GM18498 (cell line): ENCODE measurements around the gene PRDX6.
"Not testable (repeated sequence)": the region's sequence is repeated elsewhere in the genome, so short reads cannot be mapped to it uniquely, and the experiment has no call there.

Experiments
- ATAC-seq: cut with Tn5 transposase; IDR thresholded peaks from one replicate; pipeline ENCODE4 v1.9.1; 2021; ENCODE audit warnings: mild to moderate bottlenecking, moderate library complexity; ENCODE audit not compliant: unreplicated experiment

Gene PRDX6

DNA sequence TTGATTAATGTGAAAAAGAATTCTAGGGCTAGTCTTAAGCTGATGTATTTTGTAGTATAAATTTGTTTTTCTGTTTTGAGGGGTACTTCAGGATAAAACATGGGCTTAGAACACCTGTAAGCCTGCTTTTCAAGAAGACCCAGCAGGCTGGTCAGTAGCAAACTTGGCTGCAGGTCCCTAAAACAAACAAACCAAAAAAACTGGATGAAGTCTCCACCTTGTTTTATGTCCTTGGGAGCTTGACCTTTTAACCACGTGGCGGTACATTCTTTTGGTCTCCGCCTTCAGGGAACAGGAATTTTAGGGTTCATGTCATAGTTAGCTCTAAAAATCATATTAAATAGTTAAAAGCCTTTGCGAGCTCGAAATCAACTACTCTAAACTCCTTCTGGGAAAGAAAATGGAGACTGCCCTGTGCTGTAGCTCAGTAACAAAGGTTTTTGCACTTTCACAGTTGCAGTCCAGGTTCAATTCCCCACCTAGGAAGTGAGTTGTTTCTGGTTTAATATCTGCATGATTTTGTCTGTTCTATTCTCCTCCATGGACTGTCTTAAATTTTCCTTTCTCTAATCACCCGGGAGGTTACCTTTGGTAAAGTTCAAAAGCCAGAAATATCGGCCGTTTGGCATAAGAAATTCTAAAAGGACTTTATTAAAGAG, 18.6 kb downstream of the PRDX6 start:
- no peak for ATAC-seq

DNA sequence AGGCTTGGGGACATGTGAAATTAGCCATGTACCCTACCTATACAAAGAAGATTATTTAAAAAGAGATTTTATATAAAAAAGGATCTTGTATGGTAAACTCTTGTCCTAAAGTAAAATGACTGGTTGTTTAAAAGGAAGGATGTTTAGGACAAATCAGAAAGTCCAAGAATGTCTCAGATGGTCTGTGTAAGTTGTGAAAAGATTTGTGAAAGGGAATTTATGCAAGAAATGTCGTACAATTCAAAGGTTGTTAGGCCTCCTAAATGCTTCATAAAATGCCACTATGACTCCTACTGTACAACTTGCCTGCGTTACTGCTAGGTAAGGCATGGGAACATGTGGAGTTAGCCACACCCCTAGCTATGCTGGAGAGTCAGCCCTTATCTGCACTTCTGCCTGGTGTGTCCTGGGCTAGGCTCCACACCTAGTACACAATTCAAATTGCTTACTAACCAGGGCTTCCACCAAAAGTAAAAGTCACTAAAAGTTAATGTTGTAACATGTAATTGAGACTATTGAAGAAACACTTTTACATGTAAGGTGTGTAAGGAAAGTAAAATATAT, 19.7 kb downstream of the PRDX6 start:
- no peak for ATAC-seq

DNA sequence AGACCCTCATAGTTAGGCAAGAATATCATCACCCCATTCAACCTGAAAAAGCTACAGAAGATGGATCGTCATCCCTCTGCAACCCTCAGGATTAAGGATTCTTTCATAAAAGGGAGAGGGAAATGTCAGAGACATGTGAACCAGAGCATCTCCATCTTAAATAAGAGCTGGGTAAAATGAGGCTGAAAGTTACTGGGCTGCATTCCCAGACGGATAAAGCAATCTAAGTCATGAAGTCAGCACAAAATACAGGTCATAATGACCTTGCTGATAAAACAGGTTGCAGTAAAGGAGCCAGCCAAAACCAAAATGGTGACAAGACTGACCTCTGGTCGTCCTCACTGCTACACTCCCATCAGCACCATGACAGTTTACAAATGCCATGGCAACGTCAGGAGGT, 22.6 kb downstream of the PRDX6 start:
- no peak for ATAC-seq

DNA sequence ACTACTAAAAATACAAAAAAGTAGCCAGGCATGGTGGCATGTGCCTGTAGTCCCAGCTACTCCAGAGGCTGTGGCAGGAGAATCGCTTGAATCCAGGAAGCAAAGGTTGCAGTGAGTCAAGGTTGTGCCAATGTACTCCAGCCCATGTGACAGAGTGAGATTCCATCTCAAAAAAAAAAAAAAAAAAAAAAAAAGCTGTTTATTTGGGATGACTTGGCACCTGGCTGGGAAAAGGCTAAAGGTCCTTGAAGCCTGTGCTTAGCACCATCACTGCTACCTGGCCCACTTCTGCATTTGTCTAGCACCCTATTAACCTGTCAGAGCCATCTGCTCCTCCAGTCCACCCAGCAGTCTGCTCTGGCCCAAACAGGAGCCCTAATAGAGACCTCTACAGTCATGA, 25.0 kb downstream of the PRDX6 start:
- no peak for ATAC-seq

DNA sequence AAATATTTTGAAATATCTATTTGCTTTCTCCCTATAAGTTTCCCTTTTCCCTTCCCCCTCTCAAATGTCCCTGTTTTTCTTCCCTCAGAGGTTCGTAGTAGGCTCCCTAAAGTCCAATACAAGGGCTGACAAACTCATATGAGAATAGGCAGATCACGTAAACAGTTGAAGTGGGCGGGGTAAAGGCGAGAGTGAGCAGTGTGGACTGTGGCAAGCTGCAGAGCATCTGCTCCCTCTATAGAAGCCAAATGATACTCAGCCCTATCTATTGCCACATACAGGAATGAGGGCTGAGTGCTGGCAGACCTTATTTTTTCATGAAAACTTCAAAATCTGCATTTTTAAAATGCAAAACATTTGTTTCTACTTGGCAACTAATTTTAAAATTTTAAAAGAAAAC, 26.3 kb downstream of the PRDX6 start:
- no peak for ATAC-seq

DNA sequence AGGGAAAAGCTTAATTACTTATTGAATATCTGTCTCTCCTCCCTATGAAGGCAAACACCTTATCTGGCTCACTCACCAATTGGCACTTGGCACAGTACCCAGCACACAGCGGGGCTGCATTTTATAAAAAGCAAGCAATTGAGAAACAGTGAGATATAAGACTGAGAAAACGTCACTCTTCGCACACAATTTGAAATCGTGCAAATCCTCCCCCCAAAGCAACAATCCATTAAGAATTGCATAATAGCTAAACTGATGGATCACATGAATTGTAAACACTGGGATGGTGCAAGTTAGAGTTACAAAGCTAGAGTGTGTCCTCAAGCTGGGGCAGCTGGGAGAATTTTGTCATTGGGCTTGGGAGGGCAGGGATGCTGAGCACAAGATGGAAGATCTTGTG, 27.1 kb downstream of the PRDX6 start:
- ATAC-seq: no peak

DNA sequence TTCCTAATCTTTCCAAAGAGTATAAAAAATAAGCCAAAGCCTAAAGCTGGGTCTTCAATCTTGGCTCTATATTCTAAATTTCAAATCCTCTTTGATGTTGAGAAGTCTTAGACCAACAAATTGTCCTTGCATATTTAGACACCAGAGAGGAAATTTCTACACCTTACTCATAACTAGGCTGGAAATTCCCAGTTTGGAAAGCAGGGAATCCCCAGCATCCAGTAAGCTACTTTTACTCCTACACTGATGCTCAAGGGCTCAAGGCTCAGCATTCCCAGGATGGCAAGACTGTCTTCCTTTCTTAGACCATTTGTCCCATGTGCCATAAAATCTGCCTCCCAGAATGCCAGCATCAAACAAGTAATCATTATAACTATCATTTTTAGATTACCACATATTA, 28.3 kb downstream of the PRDX6 start:
- no peak for ATAC-seq

DNA sequence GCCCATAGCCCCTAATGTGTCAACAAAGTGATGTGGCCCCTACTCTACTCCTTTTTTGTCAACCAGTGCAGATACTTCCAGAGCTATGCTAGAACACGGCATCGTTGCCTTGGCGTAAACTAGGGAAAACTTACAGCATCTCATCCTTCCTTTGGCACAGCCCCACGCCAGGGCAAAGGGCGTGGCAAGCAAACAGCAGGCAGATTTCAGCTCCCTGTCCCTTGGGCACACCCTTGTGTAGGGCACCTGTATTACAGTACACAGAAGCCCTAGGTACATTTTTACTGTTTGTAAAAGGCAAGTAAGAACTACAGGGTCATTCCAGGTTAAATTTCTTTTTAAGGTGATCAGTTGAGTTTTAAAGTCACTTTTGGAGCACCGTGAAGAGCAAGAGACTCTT, 29.3 kb downstream of the PRDX6 start:
- no peak for ATAC-seq

DNA sequence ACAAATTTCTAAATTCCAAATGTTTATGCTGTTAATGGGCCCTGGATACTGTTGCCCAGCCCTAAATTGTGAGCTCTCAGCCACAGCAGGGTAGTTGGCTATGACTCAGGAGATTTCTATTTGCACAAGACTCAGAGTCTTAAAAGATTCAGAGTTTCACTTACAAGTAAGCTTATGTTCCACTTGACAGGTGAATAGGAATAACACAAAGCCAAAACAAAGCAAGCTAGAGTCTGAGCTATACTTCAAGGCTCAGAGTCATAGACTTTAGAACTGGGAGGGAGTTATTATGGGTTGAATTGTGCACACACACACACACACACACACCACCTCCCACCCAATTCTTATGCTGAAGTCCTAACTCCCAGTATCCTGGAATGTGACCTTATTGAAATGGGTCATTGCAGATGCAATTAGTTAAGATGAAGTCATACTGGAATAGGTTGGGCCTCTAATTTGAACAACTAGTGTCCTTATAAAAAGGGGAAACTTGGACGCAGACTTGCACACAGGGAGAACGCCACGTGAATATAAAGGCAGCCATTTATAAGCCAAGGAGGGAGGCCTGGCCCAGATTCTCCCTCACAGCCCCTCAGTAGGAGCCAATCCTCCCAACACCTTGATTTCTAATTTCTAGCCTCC, 30.2 kb downstream of the PRDX6 start:
- ATAC-seq: no peak

DNA sequence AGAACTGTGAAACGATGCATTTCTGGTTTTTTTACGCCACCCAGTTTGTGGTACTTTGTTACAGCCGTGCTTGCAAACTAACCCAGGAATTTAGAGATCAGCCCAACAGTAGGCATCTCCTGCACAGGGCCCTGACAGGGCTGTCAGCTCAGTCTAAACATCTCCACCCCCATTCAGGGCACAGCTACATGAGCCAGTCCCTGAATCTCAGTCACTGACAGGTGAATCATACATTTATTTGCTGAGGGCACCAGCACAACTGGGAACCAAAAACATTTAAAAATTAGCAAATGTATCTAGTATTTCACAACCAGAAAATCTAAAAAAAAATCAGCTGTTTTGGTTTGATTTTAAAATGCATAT, 30.7 kb downstream of the PRDX6 start:
- no peak for ATAC-seq

DNA sequence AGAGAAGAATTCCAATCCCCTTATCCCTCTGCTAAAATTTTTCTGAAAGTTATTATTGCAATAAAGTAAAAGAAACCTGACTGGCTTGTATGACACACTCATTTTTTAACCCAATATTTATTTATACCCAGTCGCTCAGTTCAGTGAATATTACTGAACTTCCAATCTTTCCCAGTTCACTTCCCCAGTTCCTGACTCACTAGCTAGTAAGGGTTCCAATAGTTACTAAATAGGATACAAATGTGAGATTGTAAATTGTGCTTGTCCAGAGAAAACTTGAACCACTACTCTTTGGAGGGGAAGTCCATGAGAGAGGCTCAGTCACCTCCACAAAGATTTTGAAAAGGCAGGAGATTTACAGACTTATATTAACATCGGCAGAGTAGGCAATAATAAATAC, 31.4 kb downstream of the PRDX6 start:
- no peak for ATAC-seq

DNA sequence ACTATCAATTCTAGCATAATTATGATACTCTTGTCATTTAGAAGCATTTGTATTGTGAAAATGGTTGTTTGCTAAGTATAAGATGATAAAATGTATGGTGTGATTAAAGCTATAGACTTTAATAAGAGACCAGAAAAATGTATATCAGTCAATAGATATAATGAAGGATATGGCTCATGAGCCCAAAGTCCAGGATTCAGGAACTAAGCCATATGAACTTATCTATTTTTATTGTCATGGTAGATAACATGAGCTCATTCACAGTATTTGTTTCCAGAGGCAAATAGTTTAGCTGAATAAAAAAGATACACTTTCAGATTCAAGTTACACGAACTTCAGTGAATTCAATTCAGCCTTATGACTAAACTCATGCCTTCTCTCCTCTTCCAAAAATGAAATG, 32.7 kb downstream of the PRDX6 start:
- no peak for ATAC-seq

DNA sequence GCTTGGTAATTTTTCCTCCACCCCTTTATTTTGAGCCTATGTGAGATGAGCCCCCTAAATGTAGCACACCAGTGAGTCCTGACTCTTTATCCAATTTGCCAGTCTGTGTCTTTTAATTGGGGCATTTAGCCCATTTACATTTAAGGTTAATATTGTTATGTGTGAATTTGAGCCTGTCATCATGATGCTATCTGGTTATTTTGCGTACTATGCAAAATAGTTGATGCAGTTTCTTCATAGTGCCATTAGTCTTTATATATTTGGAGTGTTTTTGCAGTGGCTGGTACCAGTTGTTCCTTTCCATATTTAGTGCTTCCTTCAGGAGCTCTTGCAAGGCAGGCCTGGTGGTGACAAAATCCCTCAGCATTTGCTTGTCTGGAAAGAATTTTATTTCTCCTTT, 37.4 kb downstream of the PRDX6 start:
- not testable (repeated sequence) for ATAC-seq

DNA sequence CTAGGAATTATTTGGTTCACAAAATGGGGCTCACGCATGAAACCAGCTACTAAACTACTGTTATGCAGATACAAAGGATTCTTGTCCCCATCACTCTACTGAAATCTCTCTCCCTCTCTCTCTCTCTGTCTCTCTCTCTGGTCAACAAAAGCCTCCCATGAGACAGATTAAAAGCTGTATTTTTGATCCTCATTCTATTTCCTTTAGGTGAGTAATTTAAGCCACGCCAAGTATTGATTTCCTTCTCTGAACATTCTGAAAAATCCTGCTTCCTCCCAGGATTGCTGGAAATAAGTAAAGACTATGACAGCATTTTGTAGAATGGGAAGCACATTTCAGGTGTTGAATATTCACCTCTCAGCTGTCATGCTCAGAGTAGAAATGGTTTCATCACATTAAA, 43.7 kb downstream of the PRDX6 start:
- ATAC-seq: no peak

DNA sequence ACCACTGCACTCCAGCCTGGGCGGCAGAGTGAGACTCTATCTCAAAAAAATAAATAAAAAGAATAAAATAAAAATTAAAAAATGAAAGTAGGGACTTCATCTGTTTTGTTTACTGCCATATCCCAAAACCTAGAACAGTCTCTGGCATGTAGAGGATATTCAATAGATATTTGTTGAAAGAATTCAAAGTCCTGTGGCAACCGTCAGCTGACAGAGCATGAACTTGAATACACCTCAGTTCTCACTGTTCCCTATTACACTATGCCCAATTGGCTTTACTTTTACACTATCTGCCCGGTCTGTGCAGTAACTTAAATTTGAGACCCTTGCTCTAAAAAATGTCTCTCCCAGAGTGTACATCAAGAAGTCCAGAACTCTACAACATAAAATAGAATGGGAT, 46.2 kb downstream of the PRDX6 start:
- no peak for ATAC-seq

DNA sequence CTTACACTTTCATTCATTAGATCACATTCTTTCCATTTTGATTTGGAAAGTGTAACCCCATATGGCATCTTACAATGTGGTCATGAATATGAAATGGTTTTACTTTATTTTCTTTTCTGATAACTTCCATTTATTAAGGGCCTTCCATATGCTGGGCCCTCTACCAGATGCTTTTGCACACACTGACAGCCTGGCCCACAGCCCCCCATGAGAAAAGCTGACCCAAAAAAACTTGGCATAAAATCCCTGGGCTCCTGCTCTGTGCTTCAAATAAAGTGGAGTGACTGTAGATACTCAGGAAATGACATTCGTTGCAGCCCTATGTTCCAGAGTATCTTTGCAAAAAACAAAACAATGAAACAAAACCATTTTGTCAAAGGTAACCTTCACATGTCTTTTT, 48.8 kb downstream of the PRDX6 start:
- no peak for ATAC-seq

DNA sequence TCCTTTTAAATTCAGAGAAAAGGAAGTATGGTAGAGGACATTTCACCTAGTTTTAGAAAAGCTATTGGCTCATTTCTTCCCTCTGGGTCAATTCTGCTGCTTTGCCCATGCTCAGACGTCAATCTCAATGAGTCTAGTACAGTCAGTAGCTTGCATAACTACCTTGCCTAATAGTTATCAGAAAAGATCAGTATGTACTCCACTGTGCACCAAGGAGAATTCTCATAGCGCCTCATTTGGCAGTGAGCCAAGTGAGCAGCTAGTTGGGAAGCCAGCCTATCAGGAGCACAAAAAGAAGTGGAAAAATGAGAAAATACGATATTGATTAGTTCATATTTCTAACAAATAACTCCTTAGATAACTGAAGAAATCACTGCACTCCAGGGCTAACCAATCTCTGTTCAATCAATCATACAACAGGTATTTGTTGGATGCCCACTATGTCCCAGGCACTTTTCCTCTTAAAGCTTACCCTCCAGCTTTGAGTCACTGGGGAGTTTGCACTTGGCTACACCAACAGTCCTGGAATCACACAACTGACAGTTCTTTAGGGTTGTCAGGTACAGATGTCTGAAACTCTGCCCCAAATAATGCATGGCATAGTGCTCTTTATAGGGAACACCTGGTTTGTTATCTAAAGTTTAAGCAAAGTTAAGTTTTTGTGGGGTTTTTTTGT, 50.2 kb downstream of the PRDX6 start:
- ATAC-seq: no peak

DNA sequence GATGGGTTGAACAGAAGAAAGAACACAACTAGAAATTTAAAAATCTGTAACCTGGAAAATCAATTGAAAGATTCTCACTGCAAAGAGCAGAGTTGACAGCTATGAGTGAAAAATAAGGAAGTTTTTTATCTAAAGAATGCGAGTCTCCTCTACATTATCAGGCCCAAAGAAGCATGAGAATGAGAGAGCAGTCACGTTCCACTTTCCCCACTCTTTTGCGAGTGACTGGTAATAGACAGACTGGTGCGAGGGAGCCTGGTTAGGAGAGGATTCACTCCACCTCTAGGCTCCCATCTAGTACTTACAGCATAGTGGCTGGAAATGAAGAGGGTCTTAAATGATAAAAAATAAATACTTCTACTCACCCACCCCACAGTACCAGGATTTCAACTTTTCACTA, 52.0 kb downstream of the PRDX6 start:
- no peak for ATAC-seq

DNA sequence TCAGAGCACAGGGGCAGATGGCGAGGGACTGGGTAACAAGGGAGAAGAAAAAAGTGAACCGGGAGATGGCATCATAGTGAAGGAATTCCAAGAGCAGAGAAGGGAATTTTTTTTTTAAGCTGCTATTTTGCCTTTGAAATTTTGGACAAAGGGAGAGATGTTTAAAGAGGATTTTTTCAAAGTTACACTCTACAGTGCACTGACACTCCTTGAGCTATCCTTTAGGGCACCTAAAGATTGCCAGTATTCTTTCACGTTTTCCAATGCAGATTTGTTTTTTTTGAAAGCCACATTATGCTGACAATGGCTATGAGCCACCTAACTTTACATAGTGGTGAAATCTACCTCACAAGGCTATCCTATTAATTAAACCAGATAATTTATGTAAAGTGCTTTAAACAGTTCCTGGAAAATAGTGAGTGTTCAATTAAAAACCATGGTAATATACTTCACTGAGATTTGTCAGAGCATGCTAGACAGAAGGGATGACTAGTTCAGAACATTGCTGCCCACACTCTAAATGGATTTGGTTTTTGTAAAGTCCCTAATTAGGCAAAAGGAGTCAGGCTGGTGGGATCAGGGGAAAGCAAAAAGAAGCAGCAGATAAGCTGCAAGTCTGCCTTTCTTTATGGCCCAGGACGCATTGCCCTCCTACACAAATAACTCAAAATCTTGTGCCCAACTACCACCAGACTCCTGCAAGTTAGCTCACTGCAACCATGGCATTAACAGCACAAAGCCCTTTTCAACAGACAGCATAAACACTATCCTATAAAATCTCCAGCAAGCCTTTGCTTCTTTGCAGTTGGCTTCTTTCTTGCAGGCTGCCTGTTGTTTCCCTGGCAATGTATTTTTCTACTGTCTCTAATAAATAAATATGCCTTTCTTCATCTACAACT, 53.9 kb downstream of the PRDX6 start:
- ATAC-seq: no peak

DNA sequence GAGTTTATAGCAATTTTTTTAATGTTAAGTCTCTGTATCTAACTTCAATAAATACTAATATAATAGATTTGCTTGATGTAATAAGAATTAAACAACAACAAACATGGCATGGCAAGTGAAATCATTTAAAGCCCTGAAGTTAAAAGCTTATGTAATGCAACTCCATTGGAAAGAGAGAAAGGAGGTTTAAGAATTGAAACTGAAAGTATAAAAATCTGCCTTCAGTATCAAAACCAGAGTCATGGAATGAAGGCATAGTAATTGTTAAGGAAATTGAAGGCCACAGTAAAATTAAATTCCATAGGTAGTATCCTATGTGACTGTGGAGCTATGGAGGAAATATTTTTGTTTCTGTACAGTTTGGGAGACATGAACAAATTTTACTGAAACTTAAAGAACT, 55.1 kb downstream of the PRDX6 start:
- no peak for ATAC-seq

DNA sequence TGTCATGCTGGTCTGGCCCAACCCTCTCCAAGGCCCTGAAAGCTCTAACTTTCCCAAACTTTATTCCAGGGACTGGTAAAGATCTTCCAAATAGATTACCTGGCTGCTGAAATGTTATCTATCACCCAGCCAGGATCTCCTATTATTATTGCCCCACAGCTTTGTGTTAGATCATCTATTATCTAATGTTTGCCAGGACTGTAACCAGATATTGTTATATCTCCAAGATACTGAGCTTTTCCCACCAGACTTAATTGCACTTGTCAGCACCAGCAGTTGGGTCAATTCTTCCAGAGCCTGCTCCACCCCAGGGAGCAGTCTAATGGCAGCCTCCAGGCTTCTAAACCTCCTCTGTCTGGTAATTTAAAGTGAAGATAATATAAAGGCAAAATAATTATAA, 59.1 kb downstream of the PRDX6 start:
- no peak for ATAC-seq
